ENCODE data around the gene UNC5A.

DNA sequence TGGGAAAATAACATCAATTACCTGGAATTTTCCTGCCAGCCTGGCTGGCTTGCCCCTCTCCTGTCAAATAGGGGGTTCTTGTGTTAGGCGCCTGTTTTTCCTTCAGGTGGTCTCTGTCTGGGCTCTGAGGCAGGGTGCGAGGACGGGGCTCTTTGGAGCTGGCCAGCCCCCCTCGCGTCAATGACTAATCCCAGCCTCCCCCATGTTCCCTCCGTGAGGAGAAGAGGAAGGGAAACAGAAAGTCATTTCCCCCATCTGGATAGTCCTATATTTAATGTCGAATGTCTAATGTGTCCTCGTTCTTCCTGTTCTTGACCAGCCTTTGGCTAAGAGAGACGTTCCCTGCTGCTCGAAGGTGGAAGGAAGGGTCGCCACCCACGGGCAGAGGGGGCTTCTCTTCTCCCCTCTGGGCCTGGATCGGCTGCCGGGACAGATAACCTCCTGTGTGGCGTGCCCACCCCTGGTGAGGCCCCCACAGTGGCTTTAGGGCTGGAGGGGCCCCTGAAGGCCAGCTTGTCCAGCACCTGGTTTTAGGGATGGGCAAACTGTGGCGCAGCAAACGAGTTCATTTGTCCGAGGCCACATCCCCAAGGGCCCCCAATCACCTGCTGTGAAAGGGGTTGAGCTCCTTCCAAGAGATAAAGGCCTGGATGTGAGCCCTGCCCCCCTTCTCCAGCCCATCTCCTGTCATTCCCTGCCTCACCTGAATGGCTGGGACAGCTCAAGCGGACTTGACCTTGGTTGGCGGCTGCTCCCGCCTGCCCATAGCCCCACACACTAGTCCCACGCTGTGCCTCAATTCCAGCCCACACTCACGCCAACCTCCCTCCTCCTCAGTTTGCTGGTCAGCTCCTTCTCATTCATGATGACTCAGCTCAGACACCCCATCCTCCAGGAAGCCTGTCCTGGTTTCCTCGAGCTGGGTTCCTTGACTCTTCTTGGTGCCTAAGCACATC lies 35.9 kb upstream of the UNC5A start:
- TF ChIP-seq, protein P1, sequence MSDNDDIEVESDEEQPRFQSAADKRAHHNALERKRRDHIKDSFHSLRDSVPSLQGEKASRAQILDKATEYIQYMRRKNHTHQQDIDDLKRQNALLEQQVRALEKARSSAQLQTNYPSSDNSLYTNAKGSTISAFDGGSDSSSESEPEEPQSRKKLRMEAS (IDR thresholded peaks at IDR 0.05) = no peak
- TF ChIP-seq, protein P2, sequence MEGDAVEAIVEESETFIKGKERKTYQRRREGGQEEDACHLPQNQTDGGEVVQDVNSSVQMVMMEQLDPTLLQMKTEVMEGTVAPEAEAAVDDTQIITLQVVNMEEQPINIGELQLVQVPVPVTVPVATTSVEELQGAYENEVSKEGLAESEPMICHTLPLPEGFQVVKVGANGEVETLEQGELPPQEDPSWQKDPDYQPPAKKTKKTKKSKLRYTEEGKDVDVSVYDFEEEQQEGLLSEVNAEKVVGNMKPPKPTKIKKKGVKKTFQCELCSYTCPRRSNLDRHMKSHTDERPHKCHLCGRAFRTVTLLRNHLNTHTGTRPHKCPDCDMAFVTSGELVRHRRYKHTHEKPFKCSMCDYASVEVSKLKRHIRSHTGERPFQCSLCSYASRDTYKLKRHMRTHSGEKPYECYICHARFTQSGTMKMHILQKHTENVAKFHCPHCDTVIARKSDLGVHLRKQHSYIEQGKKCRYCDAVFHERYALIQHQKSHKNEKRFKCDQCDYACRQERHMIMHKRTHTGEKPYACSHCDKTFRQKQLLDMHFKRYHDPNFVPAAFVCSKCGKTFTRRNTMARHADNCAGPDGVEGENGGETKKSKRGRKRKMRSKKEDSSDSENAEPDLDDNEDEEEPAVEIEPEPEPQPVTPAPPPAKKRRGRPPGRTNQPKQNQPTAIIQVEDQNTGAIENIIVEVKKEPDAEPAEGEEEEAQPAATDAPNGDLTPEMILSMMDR (IDR thresholded peaks at IDR 0.05 in 2 of 3, conservative IDR thresholded peaks at IDR 0.05 in 1 of 3; ENCODE audit: borderline replicate concordance in 1 of 3, insufficient read depth in 1 of 3, low read depth in 2 of 3, low read length in 2 of 3) = no peak
- TF ChIP-seq POLR2A (IDR thresholded peaks at IDR 0.05; ENCODE audit: borderline replicate concordance, extremely low read depth, insufficient read depth, insufficient read length) = no peak
- no peak for TF ChIP-seq SP1 (IDR thresholded peaks at IDR 0.05; ENCODE audit: low read depth)
